Testis (tissue), 2 donors: ENCODE data around the gene FHIT.

Experiments used
- CTCF ChIP-seq, 3 experiments: fragments of 450-650 bp in 2 of 3; fragments of 200-600 bp in 1 of 3; sonication (generic) in 1 of 3; IDR thresholded peaks; one replicate each; pipeline ENCODE4 v1.5.1; 2016 to 2019; ENCODE audit warnings: antibody characterized with exemption in 3 of 3, mild to moderate bottlenecking in 2 of 3, moderate library complexity in 1 of 3
- POLR2A ChIP-seq: fragments of 450-650 bp; IDR thresholded peaks from one replicate; pipeline ENCODE4 v1.6.1; 2017; ENCODE audit warnings: antibody characterized with exemption, mild to moderate bottlenecking, moderate library complexity

GRCh38 chr3:59756934-59757333 lies 1494.3 kb downstream of the FHIT start:
- TF ChIP-seq CTCF (IDR thresholded peaks at IDR 0.05) = no peak
- no peak for TF ChIP-seq POLR2A
